ENCODE data around the gene KRTAP1-4. TPM values are rescaled to one million over a fixed set of nuclear protein-coding genes. Genes with fewer than 3 reads are reported as not detected.
"Not testable (repeated sequence)": the region's sequence is repeated elsewhere in the genome, so short reads cannot be mapped to it uniquely, and the experiment has no call there.

KRTAP1-4 gene
- total RNA-seq, 2 experiments from 2014 or later: not detected

- H3K27me3 Mint-ChIP-seq: peaks cover 25% of the 10 kb centered on the region
- not testable (repeated sequence) for H3K27ac Mint-ChIP-seq
These were observed 29.5 kb upstream of the KRTAP1-4 start for GRCh38 chr17:41059276-41060051.

DNA sequence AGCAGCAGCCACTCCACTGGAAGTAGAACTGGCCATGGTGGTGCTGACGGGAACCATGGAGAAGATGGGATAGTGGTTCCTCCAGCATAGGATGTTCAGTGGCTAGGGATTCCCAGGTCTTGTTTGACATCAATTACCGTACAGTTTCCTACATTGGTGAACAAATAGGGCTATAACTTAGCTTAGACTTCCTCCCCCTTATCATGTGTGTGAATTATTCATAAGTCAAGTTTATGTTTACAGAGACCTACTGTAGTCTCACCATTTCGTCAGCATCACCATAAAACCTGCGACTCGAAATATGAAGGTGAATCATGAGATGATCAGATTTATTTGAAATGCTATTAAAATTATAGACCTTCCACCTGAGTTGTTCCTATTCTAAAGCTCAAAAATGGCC, 28.7 kb upstream of the KRTAP1-4 start:
- no peaks in the 10 kb centered on the region for H3K4me1 Mint-ChIP-seq (ENCODE audit: low read depth)
- no peak for DNase-seq
- intact Hi-C loops (cut with micrococcal nuclease): no loop called here
- peaks cover 25% of the 10 kb centered on the region for H3K27me3 Mint-ChIP-seq
- CTCF ChIA-PET: interaction anchor here (1.4 kb wide), 1 partner anchor 590 kb away, joined by 3 read pairs; no protein-coding TSS in a partner anchor
- no peak overlapping the region for H3K4me3 Mint-ChIP-seq
- no peaks in the 10 kb centered on the region for H3K36me3 Mint-ChIP-seq
- no peak overlapping the region for H3K27ac Mint-ChIP-seq
- POLR2A ChIA-PET: no interaction called here
- H3K9me3 Mint-ChIP-seq: peaks cover 4% of the 10 kb centered on the region

More at GRCh38 chr17:41059276-41060051, 29.5 kb upstream of the KRTAP1-4 start:
- H3K4me1 Mint-ChIP-seq (ENCODE audit: low read depth); intact Hi-C loops (cut with micrococcal nuclease); DNase-seq; H3K4me3 Mint-ChIP-seq; POLR2A ChIA-PET; H3K36me3 Mint-ChIP-seq; H3K9me3 Mint-ChIP-seq: not testable (repeated sequence)
- CTCF ChIA-PET: interaction anchor here (1.4 kb wide), 1 partner anchor 589 kb away, joined by 3 read pairs; no protein-coding TSS in a partner anchor

DNA sequence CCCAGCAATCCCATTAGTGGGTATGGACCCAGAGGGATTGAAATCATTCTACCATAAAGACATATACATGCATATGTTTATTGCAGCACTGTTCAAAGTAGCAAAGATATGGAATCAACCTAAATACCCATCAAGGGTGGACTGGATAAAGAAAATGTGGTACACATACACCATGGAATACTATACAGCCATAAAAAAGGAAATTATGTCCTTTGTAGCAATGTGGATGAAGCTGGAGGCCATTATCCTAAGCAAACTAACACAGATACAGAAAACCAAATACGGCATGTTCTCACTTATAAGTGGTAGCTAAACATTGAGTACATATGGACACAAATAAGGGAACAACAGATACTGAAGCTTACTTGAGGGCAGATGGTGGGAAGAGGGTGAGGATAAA, 27.6 kb upstream of the KRTAP1-4 start:
- no peak overlapping the region for H3K27ac Mint-ChIP-seq
- H3K4me3 Mint-ChIP-seq: no peak overlapping the region
- ChIA-PET CTCF (no interaction called here), POLR2A (no interaction called here)
- H3K4me1 Mint-ChIP-seq (ENCODE audit: low read depth): no peaks in the 10 kb centered on the region
- intact Hi-C loops (cut with micrococcal nuclease): no loop called here
- peaks cover 4% of the 10 kb centered on the region for H3K9me3 Mint-ChIP-seq
- no peaks in the 10 kb centered on the region for H3K36me3 Mint-ChIP-seq
- no peak for DNase-seq
- H3K27me3 Mint-ChIP-seq: peaks cover 25% of the 10 kb centered on the region

DNA sequence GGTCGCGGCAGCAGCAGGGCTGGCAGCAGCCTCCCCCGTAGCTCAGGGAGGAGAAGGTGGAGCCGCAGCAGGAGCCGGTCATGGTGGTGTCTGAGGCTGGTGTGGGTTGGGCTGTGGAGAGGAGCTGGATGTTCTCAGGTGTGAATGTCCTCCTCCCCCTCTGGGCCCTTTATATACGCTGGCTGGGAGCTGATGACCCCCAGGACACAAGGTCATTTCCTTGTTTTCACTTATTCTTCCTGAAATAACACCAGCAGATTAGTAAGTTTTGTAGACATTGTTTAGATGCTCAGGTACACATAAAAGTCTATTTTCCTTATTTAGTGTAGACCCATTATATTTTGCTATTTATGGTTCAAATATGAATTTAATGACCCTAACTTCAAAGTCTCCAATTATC, 25.1 kb upstream of the KRTAP1-4 start, which contains the start of gene KRTAP2-2:
KRTAP2-2 (minus strand) TSS at position 101 of the 400 bp plus-strand sequence; CDS start at position 82, 19 bp downstream.
- POLR2A ChIA-PET; H3K4me3 Mint-ChIP-seq; H3K9me3 Mint-ChIP-seq; H3K27ac Mint-ChIP-seq; intact Hi-C loops (cut with micrococcal nuclease); CTCF ChIA-PET; H3K4me1 Mint-ChIP-seq (ENCODE audit: low read depth); DNase-seq; H3K36me3 Mint-ChIP-seq: not testable (repeated sequence)
- H3K27me3 Mint-ChIP-seq: peaks cover 20% of the 10 kb centered on the region

DNA sequence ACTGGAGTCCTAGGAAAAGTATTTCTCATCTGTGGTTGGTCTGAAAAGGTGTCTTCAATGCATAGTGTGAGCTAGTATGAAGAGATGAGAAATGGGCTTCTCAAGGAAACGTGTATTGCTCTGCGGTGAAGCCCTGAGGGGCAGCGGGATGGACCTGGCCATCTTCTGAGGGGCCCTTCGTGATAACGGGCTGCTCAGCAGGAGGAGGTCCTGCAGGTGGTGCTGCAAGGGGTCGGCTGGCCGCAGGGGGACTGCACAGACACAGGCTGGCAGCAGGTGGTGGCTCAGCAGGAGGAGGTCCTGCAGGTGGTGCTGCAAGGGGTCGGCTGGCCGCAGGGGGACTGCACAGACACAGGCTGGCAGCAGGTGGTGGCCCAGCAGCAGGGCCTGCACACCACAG, 24.6 kb upstream of the KRTAP1-4 start:
- DNase-seq; H3K36me3 Mint-ChIP-seq; H3K4me3 Mint-ChIP-seq; CTCF ChIA-PET; POLR2A ChIA-PET; H3K9me3 Mint-ChIP-seq; intact Hi-C loops (cut with micrococcal nuclease); H3K27ac Mint-ChIP-seq; H3K4me1 Mint-ChIP-seq (ENCODE audit: low read depth): not testable (repeated sequence)
- peaks cover 19% of the 10 kb centered on the region for H3K27me3 Mint-ChIP-seq

DNA sequence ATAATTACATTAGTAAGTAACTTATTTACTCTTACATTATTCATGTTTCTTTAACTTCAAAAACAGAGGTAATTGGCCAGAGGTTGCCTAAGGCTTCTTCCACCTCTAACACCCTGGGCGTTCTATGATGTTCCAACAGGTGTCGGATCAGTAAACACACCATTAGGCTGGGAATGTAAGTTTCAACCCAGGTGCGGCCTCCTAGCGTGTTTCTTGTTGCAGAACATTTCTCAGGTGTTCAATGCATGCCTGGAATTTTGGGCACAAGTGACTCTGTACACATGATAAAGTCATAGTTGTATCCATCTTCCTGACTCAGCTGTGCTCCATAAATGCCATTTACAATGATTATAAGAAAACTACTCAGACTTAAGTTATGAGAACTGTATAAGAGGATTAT, 24.0 kb upstream of the KRTAP1-4 start:
- H3K4me1 Mint-ChIP-seq (ENCODE audit: low read depth): no peaks in the 10 kb centered on the region
- ChIA-PET CTCF (no interaction called here), POLR2A (no interaction called here)
- H3K36me3 Mint-ChIP-seq: no peaks in the 10 kb centered on the region
- H3K27me3 Mint-ChIP-seq: peaks cover 17% of the 10 kb centered on the region
- H3K27ac Mint-ChIP-seq: no peak overlapping the region
- no peak overlapping the region for H3K4me3 Mint-ChIP-seq
- intact Hi-C loops (cut with micrococcal nuclease): no loop called here
- no peak for DNase-seq
- peaks cover 4% of the 10 kb centered on the region for H3K9me3 Mint-ChIP-seq

DNA sequence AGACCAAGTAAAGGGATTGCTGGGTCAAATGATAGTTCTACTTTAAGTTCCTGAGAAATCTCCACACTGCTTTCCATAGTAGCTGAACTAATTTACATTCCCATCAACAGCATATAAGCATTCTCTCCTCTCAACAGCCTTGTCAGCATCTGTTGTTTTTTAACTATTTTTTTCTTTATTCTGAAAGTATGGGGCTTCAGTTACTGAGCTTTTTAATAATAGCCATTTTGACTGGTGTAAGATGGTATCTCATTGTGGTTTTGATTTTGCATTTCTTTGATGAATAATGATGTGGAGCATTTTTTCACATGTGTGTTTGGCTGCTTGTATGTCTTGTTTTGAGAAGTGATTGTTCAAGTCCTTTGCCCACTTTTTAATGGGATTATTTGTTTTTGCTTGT, 22.6 kb upstream of the KRTAP1-4 start:
- no peak overlapping the region for H3K4me3 Mint-ChIP-seq
- ChIA-PET CTCF (interaction anchor here (0.6 kb wide), 1 partner anchor 618 kb away, joined by 3 read pairs; no protein-coding TSS in a partner anchor), POLR2A (no interaction called here)
- H3K9me3 Mint-ChIP-seq: peaks cover 3% of the 10 kb centered on the region
- intact Hi-C loops (cut with micrococcal nuclease): no loop called here
- no peak overlapping the region for H3K27ac Mint-ChIP-seq
- H3K27me3 Mint-ChIP-seq: peaks cover 18% of the 10 kb centered on the region
- no peaks in the 10 kb centered on the region for H3K4me1 Mint-ChIP-seq (ENCODE audit: low read depth)
- no peaks in the 10 kb centered on the region for H3K36me3 Mint-ChIP-seq
- no peak for DNase-seq

- intact Hi-C loops (cut with micrococcal nuclease): no loop called here
- Mint-ChIP-seq H3K27ac (no peak overlapping the region), H3K27me3 (peaks cover 22% of the 10 kb centered on the region), H3K4me3 (no peak overlapping the region), H3K36me3 (no peaks in the 10 kb centered on the region), H3K9me3 (no peaks in the 10 kb centered on the region), H3K4me1 (ENCODE audit: low read depth) (no peaks in the 10 kb centered on the region)
- no peak for DNase-seq
- ChIA-PET CTCF (no interaction called here), POLR2A (no interaction called here)
These were observed 19.1 kb upstream of the KRTAP1-4 start for GRCh38 chr17:41049110-41049509.

GRCh38 chr17:41048441-41048840, 18.4 kb upstream of the KRTAP1-4 start:
- H3K36me3 Mint-ChIP-seq: no peaks in the 10 kb centered on the region
- POLR2A ChIA-PET: no interaction called here
- intact Hi-C loops (cut with micrococcal nuclease): no loop called here
- no peak overlapping the region for H3K27ac Mint-ChIP-seq
- DNase-seq: no peak
- no peaks in the 10 kb centered on the region for H3K4me1 Mint-ChIP-seq (ENCODE audit: low read depth)
- H3K27me3 Mint-ChIP-seq: peaks cover 22% of the 10 kb centered on the region
- CTCF ChIA-PET: no interaction called here
- peaks cover 3% of the 10 kb centered on the region for H3K9me3 Mint-ChIP-seq
- H3K4me3 Mint-ChIP-seq: no peak overlapping the region

GRCh38 chr17:41046735-41047465, 16.9 kb upstream of the KRTAP1-4 start, which contains the start of gene KRTAP2-1:
KRTAP2-1 (minus strand) TSS chr17:41047316; CDS start chr17:41047267, 49 bp downstream.
- POLR2A ChIA-PET; intact Hi-C loops (cut with micrococcal nuclease); DNase-seq; H3K4me3 Mint-ChIP-seq; H3K27ac Mint-ChIP-seq; H3K9me3 Mint-ChIP-seq; H3K36me3 Mint-ChIP-seq; H3K4me1 Mint-ChIP-seq (ENCODE audit: low read depth): not testable (repeated sequence)
- peaks cover 24% of the 10 kb centered on the region for H3K27me3 Mint-ChIP-seq
- CTCF ChIA-PET: interaction anchor here (0.6 kb wide), 1 partner anchor 8 kb away, joined by 3 read pairs; no protein-coding TSS in a partner anchor

- Mint-ChIP-seq H3K9me3 (peaks cover 6% of the 10 kb centered on the region), H3K4me3 (no peak overlapping the region), H3K36me3 (no peaks in the 10 kb centered on the region), H3K4me1 (ENCODE audit: low read depth) (no peaks in the 10 kb centered on the region), H3K27ac (no peak overlapping the region), H3K27me3 (peaks cover 21% of the 10 kb centered on the region)
- CTCF ChIA-PET: no interaction called here
- intact Hi-C loops (cut with micrococcal nuclease): no loop called here
- no peak for DNase-seq
- POLR2A ChIA-PET: no interaction called here
These were observed 13.0 kb upstream of the KRTAP1-4 start for GRCh38 chr17:41042953-41043352.

- H3K4me3 Mint-ChIP-seq; DNase-seq; H3K9me3 Mint-ChIP-seq; intact Hi-C loops (cut with micrococcal nuclease); H3K4me1 Mint-ChIP-seq (ENCODE audit: low read depth); H3K27ac Mint-ChIP-seq; POLR2A ChIA-PET; CTCF ChIA-PET; H3K36me3 Mint-ChIP-seq: not testable (repeated sequence)
- H3K27me3 Mint-ChIP-seq: peaks cover 15% of the 10 kb centered on the region
These were observed 11.0 kb upstream of the KRTAP1-4 start, which contains the start of gene KRTAP1-1 for GRCh38 chr17:41040783-41041571. KRTAP1-1 (minus strand) TSS chr17:41041450; CDS start chr17:41041397, 53 bp downstream.

All from activated CD4-positive, alpha-beta memory T cell treated with anti-CD3 and anti-CD28 coated beads for 36 hours (primary cell).